ENCODE results near the gene ACTR5. TPM values are rescaled to one million over a fixed set of nuclear protein-coding genes. Genes with fewer than 3 reads are reported as not detected.
A peak's percentile ranks its signal among the peaks of the same experiment; 100 is the strongest.

Gene ACTR5
- total RNA-seq, 1 experiment from 2014 or later, result 12.9 TPM

GRCh38 chr20:38730167-38730988 lies 17.9 kb upstream of the ACTR5 start:
- no peaks in the 10 kb centered on the region for H3K9me3 Mint-ChIP-seq (ENCODE audit: low read depth, unreplicated experiment)
- DNase-seq, result peak; percentile 44
- no TSS peak for BruUV-seq (replicated peaks)
- H3K4me1 Mint-ChIP-seq (ENCODE audit: low read depth, unreplicated experiment), result peaks cover 22% of the 10 kb centered on the region
- H3K36me3 Mint-ChIP-seq (ENCODE audit: insufficient read depth, unreplicated experiment), result peaks cover 13% of the 10 kb centered on the region
- H3K27me3 Mint-ChIP-seq (ENCODE audit: unreplicated experiment), result peaks cover 100% of the 10 kb centered on the region
- peak overlapping the region; percentile 40 for H3K27ac Mint-ChIP-seq (ENCODE audit: unreplicated experiment)
- CTCF ChIA-PET, result interaction anchor here (0.5 kb wide), 1 partner anchor 23 kb away, joined by 5 read pairs; no protein-coding TSS in a partner anchor
- intact Hi-C loops (cut with micrococcal nuclease; ENCODE audit: unreplicated experiment), result loop anchor here (5.0 kb wide), 2 partner anchors 83 to 162 kb away; no protein-coding TSS in a partner anchor
- no peak for TF ChIP-seq CTCF (IDR thresholded peaks at IDR 0.05; ENCODE audit: unreplicated experiment)
- H3K4me3 Mint-ChIP-seq (ENCODE audit: low read depth, unreplicated experiment), result peak overlapping the region; percentile 58

- no TSS peak for BruUV-seq (replicated peaks)
- Mint-ChIP-seq H3K27me3 (ENCODE audit: unreplicated experiment) (peaks cover 100% of the 10 kb centered on the region), H3K36me3 (ENCODE audit: insufficient read depth, unreplicated experiment) (peaks cover 13% of the 10 kb centered on the region), H3K4me1 (ENCODE audit: low read depth, unreplicated experiment) (peaks cover 22% of the 10 kb centered on the region), H3K4me3 (ENCODE audit: low read depth, unreplicated experiment) (peak overlapping the region; percentile 58), H3K9me3 (ENCODE audit: low read depth, unreplicated experiment) (no peaks in the 10 kb centered on the region), H3K27ac (ENCODE audit: unreplicated experiment) (no peak overlapping the region)
- CTCF ChIA-PET, result interaction anchor here (0.5 to 0.6 kb wide), 2 partner anchors 24 to 287 kb away, joined by 4 to 5 read pairs; no protein-coding TSS in a partner anchor
- intact Hi-C loops (cut with micrococcal nuclease; ENCODE audit: unreplicated experiment), result loop anchor here (5.0 kb wide), 2 partner anchors 84 to 161 kb away; no protein-coding TSS in a partner anchor
- peak; percentile 100 for TF ChIP-seq CTCF (IDR thresholded peaks at IDR 0.05; ENCODE audit: unreplicated experiment)
- peak; percentile 92 for DNase-seq
Measured at GRCh38 chr20:38730989-38731737, 17.1 kb upstream of the ACTR5 start.

GRCh38 chr20:38731738-38732113 lies 16.5 kb upstream of the ACTR5 start:
- CTCF ChIA-PET, result interaction anchor here (0.6 kb wide), 1 partner anchor 287 kb away, joined by 4 read pairs; no protein-coding TSS in a partner anchor
- Mint-ChIP-seq H3K4me1 (ENCODE audit: low read depth, unreplicated experiment) (peaks cover 22% of the 10 kb centered on the region), H3K9me3 (ENCODE audit: low read depth, unreplicated experiment) (no peaks in the 10 kb centered on the region), H3K36me3 (ENCODE audit: insufficient read depth, unreplicated experiment) (peaks cover 13% of the 10 kb centered on the region), H3K4me3 (ENCODE audit: low read depth, unreplicated experiment) (peak overlapping the region; percentile 58), H3K27me3 (ENCODE audit: unreplicated experiment) (peaks cover 100% of the 10 kb centered on the region), H3K27ac (ENCODE audit: unreplicated experiment) (no peak overlapping the region)
- no peak for DNase-seq
- no peak for TF ChIP-seq CTCF (IDR thresholded peaks at IDR 0.05; ENCODE audit: unreplicated experiment)
- no TSS peak for BruUV-seq (replicated peaks)
- intact Hi-C loops (cut with micrococcal nuclease; ENCODE audit: unreplicated experiment), result loop anchor here (5.0 kb wide), 2 partner anchors 84 to 161 kb away; no protein-coding TSS in a partner anchor

GRCh38 chr20:38732981-38733380 lies 15.3 kb upstream of the ACTR5 start:
- Mint-ChIP-seq H3K9me3 (ENCODE audit: low read depth, unreplicated experiment) (no peaks in the 10 kb centered on the region), H3K36me3 (ENCODE audit: insufficient read depth, unreplicated experiment) (peaks cover 13% of the 10 kb centered on the region), H3K4me1 (ENCODE audit: low read depth, unreplicated experiment) (peaks cover 22% of the 10 kb centered on the region), H3K27ac (ENCODE audit: unreplicated experiment) (no peak overlapping the region), H3K4me3 (ENCODE audit: low read depth, unreplicated experiment) (no peak overlapping the region), H3K27me3 (ENCODE audit: unreplicated experiment) (peaks cover 97% of the 10 kb centered on the region)
- intact Hi-C loops (cut with micrococcal nuclease; ENCODE audit: unreplicated experiment), result loop anchor here (5.0 kb wide), 2 partner anchors 86 to 159 kb away; no protein-coding TSS in a partner anchor
- TF ChIP-seq CTCF (IDR thresholded peaks at IDR 0.05; ENCODE audit: unreplicated experiment), result no peak
- no peak for DNase-seq
- CTCF ChIA-PET, result interaction anchor here (0.6 kb wide), 1 partner anchor 344 kb away, joined by 3 read pairs; no protein-coding TSS in a partner anchor
- BruUV-seq (replicated peaks), result no TSS peak
